GM19099 (cell line): ENCODE results near the gene KLHL14.

Source experiments
- POLR2A ChIP-seq: IDR thresholded peaks from 3 replicates; pipeline ENCODE4 v1.6.1; 2011; ENCODE audit warnings: low read depth; ENCODE audit not compliant: insufficient read length; ENCODE audit errors: extremely low read depth

Gene KLHL14

DNA sequence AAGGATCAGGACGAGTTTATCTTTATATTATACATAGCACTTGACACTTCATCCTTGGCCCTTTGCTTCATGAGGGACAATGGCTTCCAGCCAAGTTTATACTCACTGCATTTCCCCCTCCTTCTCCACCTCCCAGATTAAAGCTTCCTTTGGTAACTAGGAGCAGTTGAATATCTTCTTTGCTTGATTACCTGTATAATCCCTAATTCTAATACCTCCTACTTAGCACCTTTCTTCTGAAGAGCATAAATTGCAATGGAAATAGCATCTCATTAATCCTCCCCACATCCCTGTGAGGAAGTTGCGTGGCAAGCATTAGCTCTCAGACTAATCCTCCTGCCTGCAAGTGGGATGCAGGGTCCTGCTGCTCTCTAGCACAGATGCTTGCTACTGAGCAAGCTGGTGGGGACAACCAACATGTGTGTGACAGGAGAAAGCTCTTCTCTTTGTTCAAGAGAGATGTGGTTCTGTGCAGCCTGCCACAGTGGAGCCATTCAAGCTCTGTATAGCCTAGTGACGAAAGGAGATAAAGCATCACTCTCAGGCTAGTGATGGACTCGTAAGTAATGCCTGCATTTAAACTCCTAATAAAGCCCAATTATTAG is 19.1 kb downstream of the KLHL14 start:
- no peak for TF ChIP-seq POLR2A

GRCh38 chr18:32750328-32750727 is 22.5 kb downstream of the KLHL14 start:
- no peak for TF ChIP-seq POLR2A

GRCh38 chr18:32749809-32750208 is 23.0 kb downstream of the KLHL14 start:
- TF ChIP-seq POLR2A: no peak

- TF ChIP-seq POLR2A: no peak
Measured at GRCh38 chr18:32742579-32742978, 30.2 kb downstream of the KLHL14 start.

DNA sequence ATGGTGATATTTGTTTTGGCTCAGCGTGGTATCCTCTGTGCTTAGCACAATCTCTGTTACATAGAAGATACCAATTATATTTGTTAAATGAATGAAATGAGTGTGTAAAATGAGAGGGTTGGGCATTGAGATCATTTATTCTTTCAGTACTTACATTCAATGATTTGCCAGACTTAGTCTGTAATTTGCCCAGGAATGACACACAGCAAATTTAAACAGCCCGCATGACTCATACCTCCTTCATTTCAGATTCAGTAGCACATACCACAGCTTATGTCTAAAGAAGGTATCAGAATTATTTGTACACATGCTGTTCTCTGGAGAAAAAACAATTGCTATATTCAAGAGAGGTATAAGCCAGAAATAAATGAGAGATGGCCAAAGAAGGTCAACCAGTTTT is 37.0 kb downstream of the KLHL14 start:
- TF ChIP-seq POLR2A: no peak

GRCh38 chr18:32734442-32734841 is 38.4 kb downstream of the KLHL14 start:
- TF ChIP-seq POLR2A: no peak

DNA sequence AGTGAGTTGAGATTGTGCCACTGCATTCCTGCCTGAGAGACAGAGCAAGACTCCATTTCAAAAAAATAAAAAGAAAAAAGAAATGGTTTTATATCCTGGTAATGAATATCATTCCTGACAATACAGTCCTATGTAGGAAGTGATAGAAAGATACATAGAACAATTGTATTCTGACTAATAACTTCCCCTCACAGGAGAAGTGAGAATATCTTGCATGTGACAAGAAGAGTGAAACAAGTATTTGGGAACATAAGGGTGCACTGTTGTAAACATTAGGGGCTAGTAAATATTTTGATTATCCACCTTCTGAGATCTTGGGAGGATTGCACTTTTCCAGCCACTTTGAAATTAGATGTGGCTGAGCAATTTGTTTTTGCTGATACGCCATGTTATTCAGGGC is 40.7 kb downstream of the KLHL14 start:
- no peak for TF ChIP-seq POLR2A

DNA sequence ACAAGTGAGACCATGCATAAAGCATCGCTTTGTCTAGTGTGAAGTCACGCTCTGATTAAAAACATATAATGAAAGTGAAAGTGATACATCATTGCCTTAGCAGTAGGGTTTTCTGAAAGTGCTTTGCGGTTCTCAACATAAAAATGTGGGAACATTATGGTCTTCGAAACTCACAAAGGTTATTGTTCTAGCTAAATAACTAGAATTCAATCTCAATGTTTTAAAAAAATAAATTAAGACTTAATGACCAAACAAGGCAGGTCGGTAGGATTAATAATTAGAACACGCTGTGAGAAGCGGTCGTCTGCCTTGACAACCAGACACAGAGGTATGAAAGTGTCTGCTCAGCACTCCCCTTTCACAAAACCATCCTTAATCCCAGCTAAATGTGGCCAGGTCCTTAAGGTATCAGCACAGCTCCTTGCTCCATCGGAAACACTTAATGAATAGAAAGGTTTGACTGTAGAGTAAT is 42.2 kb downstream of the KLHL14 start:
- no peak for TF ChIP-seq POLR2A

DNA sequence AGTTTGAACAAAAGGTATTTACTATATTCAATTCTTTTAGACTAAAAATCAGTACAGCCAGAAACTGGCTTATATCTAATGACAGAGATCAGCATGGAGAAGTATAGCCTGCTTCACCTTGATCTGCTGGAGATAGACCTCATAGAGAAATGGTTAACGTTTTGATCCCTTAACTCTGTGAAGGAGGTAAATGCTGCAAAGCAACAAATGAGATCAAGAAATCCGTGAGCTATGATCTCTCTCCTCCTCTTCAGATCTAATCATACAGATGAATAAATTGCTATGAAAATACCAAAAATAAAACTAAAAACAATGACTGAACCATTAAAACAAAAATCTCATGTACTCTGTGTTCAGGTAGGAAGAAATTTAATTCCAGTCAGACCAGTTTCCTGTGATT is 42.8 kb downstream of the KLHL14 start:
- no peak for TF ChIP-seq POLR2A

- no peak for TF ChIP-seq POLR2A
Measured at GRCh38 chr18:32724071-32724749, 48.6 kb downstream of the KLHL14 start.

DNA sequence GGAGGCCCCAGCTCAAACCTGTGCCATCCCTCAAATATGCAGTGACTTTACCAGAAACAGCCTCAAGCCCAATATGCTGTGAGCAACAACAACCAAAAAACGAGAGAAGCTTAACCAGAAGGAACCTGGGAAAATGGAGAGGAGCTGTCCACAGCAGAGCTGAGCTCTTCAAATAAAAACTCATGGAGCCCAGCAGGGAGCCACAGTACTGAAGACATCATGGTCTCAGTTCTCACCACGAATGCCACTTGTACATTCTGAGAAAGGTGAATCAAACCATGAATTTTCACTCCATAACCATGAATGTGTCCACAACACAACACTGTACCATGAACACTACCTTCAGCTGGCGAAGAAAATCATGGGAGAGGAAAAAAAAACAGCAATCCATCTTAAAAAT is 50.5 kb downstream of the KLHL14 start:
- TF ChIP-seq POLR2A: no peak

- TF ChIP-seq POLR2A: no peak
Measured at GRCh38 chr18:32717126-32717525, 55.7 kb downstream of the KLHL14 start.

DNA sequence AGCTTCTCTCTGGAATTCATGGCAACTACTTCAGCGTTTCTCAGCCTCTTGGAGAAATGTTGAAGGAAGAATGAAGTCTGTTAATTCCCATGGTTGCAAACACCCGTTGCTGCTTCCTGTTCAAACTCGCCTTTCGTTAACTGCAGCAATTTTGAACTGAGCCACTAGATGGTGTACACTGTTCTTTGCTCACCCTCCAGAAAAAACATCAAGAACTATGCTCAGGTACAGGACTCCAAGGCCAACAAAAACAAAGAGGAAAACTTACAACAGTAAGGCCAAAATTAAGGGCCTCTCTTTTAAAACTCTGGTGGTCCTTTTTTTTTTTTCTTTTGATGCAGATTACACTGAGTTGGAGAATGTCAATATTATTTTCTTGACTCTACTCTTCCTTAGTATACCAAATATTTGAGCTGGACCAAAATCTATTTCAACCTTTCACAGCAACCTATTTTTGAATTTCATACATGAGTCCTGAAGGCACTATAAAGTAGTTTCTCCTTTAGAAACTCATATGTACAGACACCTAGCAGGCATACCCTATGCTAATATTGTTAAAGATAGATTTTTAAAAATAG is 58.2 kb downstream of the KLHL14 start:
- TF ChIP-seq POLR2A: no peak

DNA sequence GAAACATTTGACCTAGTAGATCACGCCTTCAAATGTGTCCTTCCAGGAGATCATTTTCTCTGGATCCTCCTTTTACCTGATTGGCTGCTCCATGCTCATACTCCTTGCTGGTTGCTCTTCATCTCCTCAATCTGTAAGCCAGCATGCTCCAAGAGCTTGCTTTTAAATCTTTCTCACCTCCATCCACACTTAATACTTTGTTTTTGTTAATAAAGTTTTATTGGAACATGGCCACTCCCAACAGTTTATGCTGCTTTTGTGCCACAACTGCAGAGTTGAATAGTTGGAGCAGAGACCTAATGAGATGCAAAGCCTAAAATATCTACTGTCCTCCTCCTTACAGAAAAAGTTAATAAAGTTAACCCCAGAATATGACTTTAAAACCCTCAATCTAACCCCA is 60.0 kb downstream of the KLHL14 start:
- no peak for TF ChIP-seq POLR2A

GRCh38 chr18:32711862-32712261 is 61.0 kb downstream of the KLHL14 start:
- no peak for TF ChIP-seq POLR2A

GRCh38 chr18:32707586-32707985 is 65.2 kb downstream of the KLHL14 start:
- TF ChIP-seq POLR2A: no peak

- TF ChIP-seq POLR2A: no peak
Measured at GRCh38 chr18:32707147-32707546, 65.7 kb downstream of the KLHL14 start.

GRCh38 chr18:32701313-32701712 is 71.5 kb downstream of the KLHL14 start:
- TF ChIP-seq POLR2A: no peak
